GM23338 (cell line): ENCODE results near the gene TCFL5.

Experiments
- EZH2 ChIP-seq: fragments of 200-600 bp; sonication (generic); IDR thresholded peaks from one replicate; pipeline ENCODE4 v1.8.0; 2017; ENCODE audit warnings: antibody characterized with exemption, mild to moderate bottlenecking, low read depth; ENCODE audit not compliant: unreplicated experiment
- EZH2phosphoT487 ChIP-seq: fragments of 200-600 bp; sonication (generic); IDR thresholded peaks from one replicate; pipeline ENCODE4 v1.8.1; 2018; ENCODE audit warnings: antibody characterized with exemption; ENCODE audit not compliant: unreplicated experiment
- JUNB ChIP-seq: IDR thresholded peaks from one replicate; pipeline ENCODE4 v1.6.1; 2016; ENCODE audit warnings: antibody characterized with exemption; ENCODE audit not compliant: unreplicated experiment
- POLR2AphosphoS5 ChIP-seq: IDR thresholded peaks from 2 replicates; pipeline ENCODE4 v1.6.1; 2016; ENCODE audit warnings: antibody characterized with exemption, low read depth
- TF ChIP-seq, protein P1 (sequence below), 2 experiments: fragments of 200-600 bp in 1 of 2; sonication (generic) in 1 of 2; conservative IDR thresholded peaks; 2 replicates each; pipeline versions ENCODE4 v1.5.1 to v1.6.1; 2016 to 2017; ENCODE audit warnings: antibody characterized with exemption in 2 of 2, low read depth in 2 of 2, mild to moderate bottlenecking in 2 of 2, moderate library complexity in 1 of 2
- TF ChIP-seq, protein P2 (sequence below): IDR thresholded peaks from one replicate; pipeline ENCODE4 v1.6.1; 2018; ENCODE audit warnings: antibody characterized with exemption; ENCODE audit not compliant: unreplicated experiment

DNA sequence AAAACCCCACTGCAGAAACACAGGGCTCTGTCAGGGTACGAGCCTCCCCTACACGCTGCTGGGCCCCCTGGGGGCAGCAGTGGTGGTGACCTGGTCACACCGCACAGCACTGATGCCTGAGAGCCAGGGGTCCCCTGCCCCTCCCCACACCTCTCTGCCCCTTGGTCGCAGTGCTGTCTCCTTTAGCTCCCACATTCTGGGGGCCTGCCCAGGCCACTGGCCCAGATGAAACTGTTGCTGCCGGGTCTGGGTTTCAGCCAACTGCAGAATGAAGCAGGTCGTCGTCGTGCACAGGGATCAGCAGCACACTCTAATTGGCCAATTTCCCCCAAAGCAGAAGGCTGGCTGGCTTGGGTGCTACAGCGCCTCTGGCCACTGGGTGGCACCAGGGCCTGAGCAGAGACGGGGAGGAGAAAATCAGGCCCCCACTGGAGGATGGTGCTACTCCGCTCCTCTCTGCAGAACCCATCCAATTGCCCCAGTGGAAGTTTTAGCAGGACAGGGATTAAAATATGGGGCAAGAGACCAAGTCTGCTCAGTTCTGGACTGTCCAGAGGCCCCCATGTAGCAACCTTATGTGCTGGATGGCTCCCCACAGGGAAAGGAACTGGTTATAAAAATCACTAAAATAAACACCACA lies 38.5 kb upstream of the TCFL5 start:
- TF ChIP-seq EZH2phosphoT487 (no peak), EZH2 (no peak), JUNB (no peak), POLR2AphosphoS5 (peak; percentile 88)
- TF ChIP-seq, protein P1, sequence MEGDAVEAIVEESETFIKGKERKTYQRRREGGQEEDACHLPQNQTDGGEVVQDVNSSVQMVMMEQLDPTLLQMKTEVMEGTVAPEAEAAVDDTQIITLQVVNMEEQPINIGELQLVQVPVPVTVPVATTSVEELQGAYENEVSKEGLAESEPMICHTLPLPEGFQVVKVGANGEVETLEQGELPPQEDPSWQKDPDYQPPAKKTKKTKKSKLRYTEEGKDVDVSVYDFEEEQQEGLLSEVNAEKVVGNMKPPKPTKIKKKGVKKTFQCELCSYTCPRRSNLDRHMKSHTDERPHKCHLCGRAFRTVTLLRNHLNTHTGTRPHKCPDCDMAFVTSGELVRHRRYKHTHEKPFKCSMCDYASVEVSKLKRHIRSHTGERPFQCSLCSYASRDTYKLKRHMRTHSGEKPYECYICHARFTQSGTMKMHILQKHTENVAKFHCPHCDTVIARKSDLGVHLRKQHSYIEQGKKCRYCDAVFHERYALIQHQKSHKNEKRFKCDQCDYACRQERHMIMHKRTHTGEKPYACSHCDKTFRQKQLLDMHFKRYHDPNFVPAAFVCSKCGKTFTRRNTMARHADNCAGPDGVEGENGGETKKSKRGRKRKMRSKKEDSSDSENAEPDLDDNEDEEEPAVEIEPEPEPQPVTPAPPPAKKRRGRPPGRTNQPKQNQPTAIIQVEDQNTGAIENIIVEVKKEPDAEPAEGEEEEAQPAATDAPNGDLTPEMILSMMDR (conservative IDR thresholded peaks at IDR 0.05; ENCODE audit: low read depth in 2 of 2), result peak; percentile 62 to 85
- TF ChIP-seq, protein P2, sequence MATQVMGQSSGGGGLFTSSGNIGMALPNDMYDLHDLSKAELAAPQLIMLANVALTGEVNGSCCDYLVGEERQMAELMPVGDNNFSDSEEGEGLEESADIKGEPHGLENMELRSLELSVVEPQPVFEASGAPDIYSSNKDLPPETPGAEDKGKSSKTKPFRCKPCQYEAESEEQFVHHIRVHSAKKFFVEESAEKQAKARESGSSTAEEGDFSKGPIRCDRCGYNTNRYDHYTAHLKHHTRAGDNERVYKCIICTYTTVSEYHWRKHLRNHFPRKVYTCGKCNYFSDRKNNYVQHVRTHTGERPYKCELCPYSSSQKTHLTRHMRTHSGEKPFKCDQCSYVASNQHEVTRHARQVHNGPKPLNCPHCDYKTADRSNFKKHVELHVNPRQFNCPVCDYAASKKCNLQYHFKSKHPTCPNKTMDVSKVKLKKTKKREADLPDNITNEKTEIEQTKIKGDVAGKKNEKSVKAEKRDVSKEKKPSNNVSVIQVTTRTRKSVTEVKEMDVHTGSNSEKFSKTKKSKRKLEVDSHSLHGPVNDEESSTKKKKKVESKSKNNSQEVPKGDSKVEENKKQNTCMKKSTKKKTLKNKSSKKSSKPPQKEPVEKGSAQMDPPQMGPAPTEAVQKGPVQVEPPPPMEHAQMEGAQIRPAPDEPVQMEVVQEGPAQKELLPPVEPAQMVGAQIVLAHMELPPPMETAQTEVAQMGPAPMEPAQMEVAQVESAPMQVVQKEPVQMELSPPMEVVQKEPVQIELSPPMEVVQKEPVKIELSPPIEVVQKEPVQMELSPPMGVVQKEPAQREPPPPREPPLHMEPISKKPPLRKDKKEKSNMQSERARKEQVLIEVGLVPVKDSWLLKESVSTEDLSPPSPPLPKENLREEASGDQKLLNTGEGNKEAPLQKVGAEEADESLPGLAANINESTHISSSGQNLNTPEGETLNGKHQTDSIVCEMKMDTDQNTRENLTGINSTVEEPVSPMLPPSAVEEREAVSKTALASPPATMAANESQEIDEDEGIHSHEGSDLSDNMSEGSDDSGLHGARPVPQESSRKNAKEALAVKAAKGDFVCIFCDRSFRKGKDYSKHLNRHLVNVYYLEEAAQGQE, result peak; percentile 23
